IPS-20b (cell line): Measurements from ENCODE around the gene RAB19.
A peak's percentile ranks its signal among the peaks of the same experiment; 100 is the strongest.

Experiments
- H3K27ac ChIP-seq: one replicate; pipeline ENCODE4 v1.5.1; 2013; ENCODE audit warnings: low read length
- H3K27me3 ChIP-seq: 2 replicates; pipeline ENCODE4 v1.6.1; 2013; ENCODE audit warnings: mild to moderate bottlenecking, low read length, inconsistent platforms; ENCODE audit not compliant: insufficient read depth
- H3K36me3 ChIP-seq: 2 replicates; pipeline ENCODE4 v1.6.1; 2013; ENCODE audit warnings: low read depth, mild to moderate bottlenecking, inconsistent platforms, low read length, moderate library complexity; ENCODE audit not compliant: insufficient read depth
- H3K4me1 ChIP-seq: 2 replicates; pipeline ENCODE4 v1.6.1; 2013; ENCODE audit warnings: mild to moderate bottlenecking, control low read depth, inconsistent platforms, low read length, moderate library complexity; ENCODE audit not compliant: insufficient read depth
- H3K4me3 ChIP-seq: 2 replicates; pipeline ENCODE4 v1.5.1; 2013; ENCODE audit warnings: mild to moderate bottlenecking, low read length, inconsistent platforms
- H3K9ac ChIP-seq: 2 replicates; pipeline ENCODE4 v1.6.1; 2013; ENCODE audit warnings: low read depth, mild to moderate bottlenecking, inconsistent platforms, low read length, moderate library complexity
- H3K9me3 ChIP-seq: 2 replicates; pipeline ENCODE4 v1.6.1; 2013; ENCODE audit warnings: mild to moderate bottlenecking, low read depth, low read length, inconsistent platforms; ENCODE audit not compliant: insufficient read depth

Gene RAB19, protein sequence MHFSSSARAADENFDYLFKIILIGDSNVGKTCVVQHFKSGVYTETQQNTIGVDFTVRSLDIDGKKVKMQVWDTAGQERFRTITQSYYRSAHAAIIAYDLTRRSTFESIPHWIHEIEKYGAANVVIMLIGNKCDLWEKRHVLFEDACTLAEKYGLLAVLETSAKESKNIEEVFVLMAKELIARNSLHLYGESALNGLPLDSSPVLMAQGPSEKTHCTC

GRCh38 chr7:140403878-140404564 lies at the start of gene RAB19:
RAB19 (plus strand) TSS chr7:140404058; CDS start chr7:140407647, 3,589 bp downstream.
- Histone ChIP-seq H3K27me3 (no peaks in the 10 kb centered on the region), H3K4me3 (peak within 1 kb of the TSS; percentile 77), H3K36me3 (no peaks in the 10 kb centered on the region), H3K27ac (no peak within 1 kb of the TSS), H3K9me3 (no peaks in the 10 kb centered on the region), H3K9ac (peak within 1 kb of the TSS; percentile 64; the same call in 1 of the 2 replicates), H3K4me1 (peaks cover 12% of the 10 kb centered on the region; the same call in 1 of the 2 replicates)

DNA sequence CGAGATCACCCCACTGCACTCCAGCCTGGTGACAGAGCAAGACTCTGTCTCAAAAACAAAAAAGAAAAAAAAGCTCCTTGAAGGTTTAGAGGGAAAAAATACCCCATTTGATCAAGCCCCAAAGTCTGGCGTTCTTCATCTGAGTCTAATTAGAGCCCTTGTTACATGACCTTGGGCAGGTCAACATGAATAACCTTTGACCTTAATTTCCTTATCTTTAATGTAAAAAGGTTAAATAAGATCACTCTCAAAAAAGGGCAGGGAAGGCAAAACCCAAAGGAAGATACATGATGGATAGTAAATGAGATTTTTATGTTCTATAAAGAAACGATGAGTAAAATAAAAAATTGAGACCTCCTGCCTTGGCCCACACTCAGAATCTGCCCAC lies 45.8 kb upstream of the RAB19 start:
- Histone ChIP-seq H3K27me3 (no peaks in the 10 kb centered on the region), H3K36me3 (peaks cover 49% of the 10 kb centered on the region), H3K9ac (no peak overlapping the region), H3K27ac (no peak overlapping the region), H3K9me3 (no peaks in the 10 kb centered on the region), H3K4me1 (no peaks in the 10 kb centered on the region), H3K4me3 (no peak overlapping the region)

GRCh38 chr7:140358412-140359051 lies 45.3 kb upstream of the RAB19 start:
- Histone ChIP-seq H3K9me3 (no peaks in the 10 kb centered on the region), H3K4me3 (no peak overlapping the region), H3K36me3 (peaks cover 44% of the 10 kb centered on the region), H3K27me3 (no peaks in the 10 kb centered on the region), H3K4me1 (no peaks in the 10 kb centered on the region), H3K27ac (no peak overlapping the region), H3K9ac (no peak overlapping the region)

- Histone ChIP-seq H3K9ac (no peak overlapping the region), H3K36me3 (peaks cover 41% of the 10 kb centered on the region), H3K27me3 (no peaks in the 10 kb centered on the region), H3K9me3 (no peaks in the 10 kb centered on the region), H3K4me1 (no peaks in the 10 kb centered on the region), H3K4me3 (no peak overlapping the region), H3K27ac (no peak overlapping the region)
Observed at GRCh38 chr7:140360697-140361229, 43.1 kb upstream of the RAB19 start.

GRCh38 chr7:140364819-140365218 lies 39.0 kb upstream of the RAB19 start:
- Histone ChIP-seq H3K27ac (no peak overlapping the region), H3K9me3 (no peaks in the 10 kb centered on the region), H3K36me3 (peaks cover 36% of the 10 kb centered on the region)

DNA sequence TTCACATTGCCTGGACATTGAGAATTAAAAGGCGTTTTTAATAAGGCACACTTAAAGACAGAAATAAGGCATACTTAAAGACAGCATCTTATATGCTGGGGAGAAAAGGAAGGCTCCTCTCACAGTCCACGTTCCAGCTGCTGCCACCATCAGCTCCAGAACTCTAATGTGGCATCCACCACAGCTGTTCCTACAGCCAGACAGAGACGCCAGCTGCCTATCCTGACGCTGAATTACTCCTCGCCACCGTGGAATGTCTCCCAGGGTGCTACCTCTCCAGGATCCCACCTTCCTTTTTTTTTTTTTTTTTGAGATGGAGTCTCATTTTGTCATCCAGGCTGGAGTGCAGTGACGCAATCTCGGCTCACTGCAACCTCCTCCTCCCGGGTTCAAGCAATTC lies 36.3 kb upstream of the RAB19 start:
- no peaks in the 10 kb centered on the region for H3K27me3 ChIP-seq
- H3K9ac ChIP-seq, result no peak overlapping the region
- no peaks in the 10 kb centered on the region for H3K4me1 ChIP-seq
- no peaks in the 10 kb centered on the region for H3K9me3 ChIP-seq
- no peak overlapping the region for H3K4me3 ChIP-seq
- no peak overlapping the region for H3K27ac ChIP-seq
- H3K36me3 ChIP-seq, result peaks cover 36% of the 10 kb centered on the region

More at GRCh38 chr7:140364819-140365218, 39.0 kb upstream of the RAB19 start:
- Histone ChIP-seq H3K9ac (no peak overlapping the region), H3K4me3 (no peak overlapping the region), H3K4me1 (no peaks in the 10 kb centered on the region), H3K27me3 (no peaks in the 10 kb centered on the region)

- Histone ChIP-seq H3K4me3 (no peak overlapping the region), H3K9ac (no peak overlapping the region), H3K27ac (no peak overlapping the region), H3K36me3 (peaks cover 29% of the 10 kb centered on the region), H3K4me1 (no peaks in the 10 kb centered on the region), H3K9me3 (no peaks in the 10 kb centered on the region), H3K27me3 (no peaks in the 10 kb centered on the region)
Observed at GRCh38 chr7:140369294-140369693, 34.6 kb upstream of the RAB19 start.

- Histone ChIP-seq H3K9me3 (no peaks in the 10 kb centered on the region), H3K27me3 (no peaks in the 10 kb centered on the region), H3K36me3 (peaks cover 45% of the 10 kb centered on the region), H3K9ac (no peak overlapping the region), H3K4me3 (no peak overlapping the region), H3K4me1 (no peaks in the 10 kb centered on the region), H3K27ac (no peak overlapping the region)
Observed at GRCh38 chr7:140375323-140375722, 28.5 kb upstream of the RAB19 start.

DNA sequence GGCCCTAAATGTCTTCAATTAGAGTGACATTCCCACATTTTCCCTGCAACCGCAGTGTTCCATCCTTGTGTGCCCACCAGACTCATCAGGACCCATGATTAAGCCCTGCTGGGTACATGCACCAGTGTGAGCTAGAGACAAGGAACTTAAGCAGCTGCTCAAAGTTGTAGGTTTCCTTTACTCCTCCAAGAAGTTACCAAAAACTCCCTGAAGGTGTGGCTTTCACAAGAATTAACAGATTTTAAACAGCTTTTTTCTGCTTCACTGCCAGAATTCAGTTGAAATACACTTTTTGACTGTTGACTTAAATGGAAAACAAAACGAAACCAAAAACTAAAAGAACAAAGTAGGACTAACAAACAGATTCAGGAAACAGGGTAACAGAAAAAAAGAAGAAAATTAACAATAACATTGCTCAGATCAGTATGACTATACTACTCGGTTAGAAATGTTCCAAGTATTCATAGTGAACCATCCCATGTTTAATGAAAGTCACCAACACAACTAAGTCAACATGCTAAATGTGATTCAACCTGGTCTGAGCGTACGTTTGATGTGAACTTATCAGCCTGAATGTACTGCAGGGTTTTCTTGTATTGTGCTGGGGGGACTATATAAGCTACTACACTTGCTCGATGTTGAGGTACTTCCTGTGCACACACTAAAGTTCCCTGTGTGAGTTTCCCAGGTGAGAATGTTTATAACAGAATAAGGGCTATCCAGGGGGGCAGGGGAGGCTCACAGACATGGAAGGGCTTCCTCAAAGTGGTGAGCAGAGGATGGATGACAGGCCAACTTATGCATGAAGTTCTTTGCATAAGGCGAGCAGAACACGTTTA lies 27.7 kb upstream of the RAB19 start:
- Histone ChIP-seq H3K27me3 (no peaks in the 10 kb centered on the region), H3K4me1 (no peaks in the 10 kb centered on the region), H3K9ac (no peak overlapping the region), H3K27ac (no peak overlapping the region), H3K9me3 (no peaks in the 10 kb centered on the region), H3K4me3 (no peak overlapping the region), H3K36me3 (peaks cover 49% of the 10 kb centered on the region)

DNA sequence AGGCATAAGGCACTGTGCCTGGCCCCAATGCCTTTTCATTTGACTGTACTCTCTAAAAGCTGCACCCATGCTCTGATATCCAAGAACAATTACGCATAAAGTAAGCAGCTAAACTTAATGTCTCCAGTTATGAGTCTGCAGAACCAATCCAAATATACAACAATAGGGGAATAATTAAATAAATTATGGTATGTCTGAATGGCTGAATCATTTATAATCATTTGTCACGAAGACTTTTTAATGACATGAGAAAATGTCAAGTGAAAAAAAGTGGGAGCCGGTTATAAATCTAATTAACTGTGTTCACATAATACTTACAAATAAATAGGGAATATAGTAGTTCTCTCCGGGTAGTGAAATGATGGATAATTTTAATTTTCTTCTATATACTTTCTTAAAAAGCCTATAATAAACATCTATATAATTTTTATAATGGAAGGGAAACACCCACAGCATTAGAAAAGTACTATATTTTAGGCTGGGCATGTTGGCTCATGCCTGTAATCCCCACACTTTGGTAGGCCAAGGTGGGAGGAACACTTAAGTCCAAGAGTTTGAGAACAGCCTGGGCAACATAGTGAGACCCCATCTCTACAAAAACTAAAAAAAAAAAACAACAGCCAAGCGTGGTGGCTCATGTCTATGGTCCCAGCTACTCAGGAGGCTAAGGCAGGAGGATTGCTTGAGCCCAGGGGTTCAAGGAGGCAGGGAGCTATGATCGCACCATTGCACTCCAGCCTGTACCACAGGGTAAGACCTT lies 19.7 kb upstream of the RAB19 start:
- Histone ChIP-seq H3K27me3 (no peaks in the 10 kb centered on the region), H3K9ac (no peak overlapping the region), H3K27ac (no peak overlapping the region), H3K9me3 (no peaks in the 10 kb centered on the region), H3K4me1 (peaks cover 4% of the 10 kb centered on the region; the same call in 1 of the 2 replicates), H3K4me3 (no peak overlapping the region), H3K36me3 (peaks cover 37% of the 10 kb centered on the region)
